HepG2 (cell line): ENCODE data around the gene ZBED6. TPM values are rescaled to one million over a fixed set of nuclear protein-coding genes. Genes with fewer than 3 reads are reported as not detected.

Experiments
- ATAC-seq: fragments of 200-7000 bp; cut with Tn5 transposase; 3 replicates; pipeline ENCODE4 v1.9.1; 2020; ENCODE audit warnings: mild to moderate bottlenecking, moderate library complexity
- BruUV-seq: library from RNA; stranded (reverse); fragments of 400-500 nt; replicated peaks from 2 replicates; lab custom pipeline; 2021; lab: Mats Ljungman, UMichigan
- CTCF ChIA-PET: fragments of 300-600 bp; formaldehyde crosslinking; extraction: SDS; loops from one replicate; lab custom pipeline; 2021; ENCODE audit warnings: low total read pairs, inconsistent platforms, low intra/inter-chr PET ratio; lab: Yijun Ruan, JAX
- POLR2A ChIA-PET: fragments of 350-600 bp; sonication (Branson Sonifier 250); formaldehyde crosslinking; loops from one replicate; lab custom pipeline; 2020; ENCODE audit warnings: antibody characterized with exemption, inconsistent platforms; lab: Yijun Ruan, JAX
- DNase-seq: peaks from one replicate; pipeline ENCODE4 v3.0.0-alpha.2; 2015; ENCODE audit warnings: low spot score
- FAIRE-seq: peaks from 3 replicates; lab custom pipeline; 2011; peaks lifted over from hg19 to GRCh38; lab: Jason Lieb, UNC
- H2AFZ ChIP-seq: one replicate; pipeline ENCODE4 v1.6.1; 2011; ENCODE audit warnings: low read length, inconsistent platforms
- H3K27ac ChIP-seq: fragments of 300-600 bp; 3 replicates; pipeline ENCODE4 v1.8.0; 2011; ENCODE audit warnings: mixed run types, mild to moderate bottlenecking, mixed read lengths, low read length, inconsistent platforms; ENCODE audit not compliant: insufficient read depth; ENCODE audit errors: extremely low read length
- H3K27me3 ChIP-seq, 2 experiments: fragments of 200-600 bp in 1 of 2; 2 replicates in 1 of 2; 3 replicates in 1 of 2; pipeline versions ENCODE4 v1.6.0 to v1.8.0; 2011; ENCODE audit warnings: low read length in 2 of 2, mild to moderate bottlenecking in 2 of 2, moderate library complexity in 2 of 2, inconsistent platforms in 1 of 2; ENCODE audit not compliant: insufficient read depth in 2 of 2, control insufficient read depth in 1 of 2
- H3K36me3 ChIP-seq, 2 experiments: fragments of 200-600 bp in 1 of 2; replicated peaks in 1 of 2; 2 replicates in 1 of 2; 3 replicates in 1 of 2; pipeline versions ENCODE4 v1.5.1 to v1.8.0; 2011; ENCODE audit warnings: low read length in 2 of 2, inconsistent platforms in 1 of 2; ENCODE audit not compliant: insufficient read depth in 2 of 2, control insufficient read depth in 1 of 2
- H3K4me1 ChIP-seq: 2 replicates; pipeline ENCODE4 v1.5.1; 2012; ENCODE audit warnings: low read length, inconsistent platforms; ENCODE audit not compliant: insufficient read depth
- H3K4me2 ChIP-seq: 2 replicates; pipeline ENCODE4 v1.6.0; 2011; ENCODE audit warnings: low read depth, low read length, inconsistent platforms
- H3K4me3 ChIP-seq, 3 experiments: fragments of 200-600 bp in 1 of 3; sonication (generic), shearing (Covaris generic) in 1 of 3; replicated peaks in 1 of 3; 2 replicates each; pipeline ENCODE4 v1.5.1; 2011 to 2016; ENCODE audit warnings: low read length in 3 of 3, inconsistent platforms in 2 of 3, low read depth in 2 of 3, mild to moderate bottlenecking in 2 of 3, control low read depth in 1 of 3, mixed read lengths in 1 of 3; ENCODE audit not compliant: insufficient read depth in 1 of 3
- H3K79me2 ChIP-seq: one replicate; pipeline ENCODE4 v1.6.1; 2011; ENCODE audit warnings: low read length, inconsistent platforms; ENCODE audit not compliant: insufficient read depth
- H3K9ac ChIP-seq: 2 replicates; pipeline ENCODE4 v1.6.0; 2011; ENCODE audit warnings: mild to moderate bottlenecking, low read depth, low read length, inconsistent platforms; ENCODE audit not compliant: insufficient read depth
- H3K9me3 ChIP-seq: 2 replicates; pipeline ENCODE4 v1.5.1; 2012; ENCODE audit warnings: mild to moderate bottlenecking, low read length
- H4K20me1 ChIP-seq: 2 replicates; pipeline ENCODE4 v1.6.0; 2011; ENCODE audit warnings: inconsistent platforms, mild to moderate bottlenecking, low read length, moderate library complexity; ENCODE audit not compliant: insufficient read depth
- JDP2 ChIP-seq: sonication (generic); formaldehyde crosslinking; IDR thresholded peaks from 2 replicates; pipeline ENCODE4 v1.8.1; 2022; ENCODE audit warnings: missing genetic modification reagents, borderline replicate concordance
- MIER3 ChIP-seq: IDR thresholded peaks from 2 replicates; pipeline ENCODE4 v1.6.1; 2016; ENCODE audit warnings: missing compliant biosample characterization, borderline replicate concordance
- SMYD3 ChIP-seq: sonication (generic); formaldehyde crosslinking; IDR thresholded peaks from 2 replicates; pipeline ENCODE4 v1.8.1; 2023; ENCODE audit warnings: mild to moderate bottlenecking, missing genetic modification reagents
- ZKSCAN1 ChIP-seq: fragments of 150-350 bp; IDR thresholded peaks from 2 replicates; pipeline ENCODE4 v1.6.1; 2014; ENCODE audit warnings: low read length
- ZNF256 ChIP-seq: sonication (generic); formaldehyde crosslinking; conservative IDR thresholded peaks from 2 replicates; pipeline ENCODE4 v1.4.0; 2020; ENCODE audit warnings: missing genetic modification reagents
- ZNF530 ChIP-seq: sonication (generic); formaldehyde crosslinking; IDR thresholded peaks from 2 replicates; pipeline ENCODE4 v1.5.0; 2020; ENCODE audit warnings: low read depth, mild to moderate bottlenecking, missing genetic modification reagents
- WGBS: methylation state at CpG from one replicate; pipeline ENCODE4 v1.1.6; 2017; ENCODE audit warnings: low lambda C conversion rate; 5-methylcytosine and 5-hydroxymethylcytosine counted together
- in situ Hi-C: cut with HindIII; loops from 2 replicates; pipeline ENCODE4 v1.10.0; 2017; ENCODE audit warnings: low pct_unique_long_range_greater_than_20kb; ENCODE audit not compliant: extremely low pct_ligation_motif_present
- intact Hi-C: fragments of 100-400 bp; cut with micrococcal nuclease; formaldehyde crosslinking; loops from one replicate; pipeline ENCODE4 v1.10.0; 2022; ENCODE audit not compliant: unreplicated experiment
- polyA plus RNA-seq, 8 experiments: library from polyadenylated mRNA; depleted of rRNA in 3 of 8; stranded (reverse) in 7 of 8; unstranded in 1 of 8; fragments of >200 nt; fragmentation: Illumina TruSeq in 4 of 8; extraction: Trizol in 4 of 8; gene quantifications; 2 replicates each; pipeline versions ENCODE4 v1.2.1 to v1.2.3, GENCODE V29; 2011 to 2016; ENCODE audit warnings: low read depth in 4 of 8, missing spikeins in 1 of 8, mixed read lengths in 1 of 8; ENCODE audit not compliant: insufficient read depth in 1 of 8
- total RNA-seq, 5 experiments: library from RNA; depleted of rRNA; stranded (reverse); fragments of >200 nt; fragmentation: Illumina TruSeq; extraction: Trizol; gene quantifications; 2 replicates each; pipeline ENCODE4 v1.2.3, GENCODE V29; 2016; ENCODE audit warnings: low read depth in 1 of 5

ZBED6 gene
- total and polyA plus RNA-seq, 2 of the 13 experiments (the other 11 are each of a cell fraction or from before 2014, with no cell fraction given), result 9.3 to 12.5 TPM

GRCh38 chr1:203813581-203814341, 18.3 kb downstream of the ZBED6 start:
- no peak overlapping the region for H2AFZ ChIP-seq
- no peaks in the 10 kb centered on the region for H3K9me3 ChIP-seq
- H3K27me3 ChIP-seq, result no peaks in the 10 kb centered on the region
- no peaks in the 10 kb centered on the region for H3K4me1 ChIP-seq
- peaks cover 8% of the 10 kb centered on the region for H3K79me2 ChIP-seq
- H4K20me1 ChIP-seq, result no peaks in the 10 kb centered on the region; the same call in 1 of the 2 replicates
- H3K27ac ChIP-seq, result no peak overlapping the region
- BruUV-seq, result no TSS peak
- ChIA-PET POLR2A (no interaction called here), CTCF (no interaction called here)
- in situ Hi-C loops (no loop called here), intact Hi-C loops (no loop called here)
- FAIRE-seq, result no peak
- H3K9ac ChIP-seq, result no peak overlapping the region
- 97% methylated on average over 2 of the region's 2 CpGs for WGBS
- no peak overlapping the region for H3K4me2 ChIP-seq
- no peak for DNase-seq
- peaks cover 10 to 35% of the 10 kb centered on the region in 2 experiments for H3K36me3 ChIP-seq
- no peak overlapping the region for H3K4me3 ChIP-seq
- TF ChIP-seq ZNF256 (CRISPR knock-in tag) (peak; percentile 98), ZKSCAN1 (no peak), ZNF530 (CRISPR knock-in tag) (no peak)
- ATAC-seq, result no peak

- Histone ChIP-seq H3K4me3 (no peak overlapping the region), H4K20me1 (peaks cover 11% of the 10 kb centered on the region; the same call in 1 of the 2 replicates), H3K27me3 (no peaks in the 10 kb centered on the region), H3K9ac (no peak overlapping the region), H3K36me3 (peaks cover 25 to 69% of the 10 kb centered on the region in 2 experiments)
- in situ Hi-C loops, result no loop called here
- 98% methylated on average over 6 of the region's 6 CpGs for WGBS
- ATAC-seq (no peak), FAIRE-seq (no peak)
- POLR2A ChIA-PET, result no interaction called here
- CTCF ChIA-PET, result no interaction called here
- TF ChIP-seq JDP2 (CRISPR knock-in tag) (no peak), MIER3 (CRISPR knock-in tag) (no peak), SMYD3 (CRISPR knock-in tag) (no peak)
- TF ChIP-seq, all 625 proteins: peak for 0
- Histone ChIP-seq H3K79me2 (peaks cover 20% of the 10 kb centered on the region), H3K27ac (no peak overlapping the region), H3K9me3 (no peaks in the 10 kb centered on the region), H3K4me2 (no peak overlapping the region), H3K4me1 (no peaks in the 10 kb centered on the region), H2AFZ (no peak overlapping the region)
- DNase-seq, result no peak
- intact Hi-C loops, result no loop called here
- BruUV-seq, result no TSS peak
Measured at GRCh38 chr1:203818399-203818798, 23.0 kb downstream of the ZBED6 start.
